ENCODE measurements around the gene UBE2B.

UBE2B gene

DNA sequence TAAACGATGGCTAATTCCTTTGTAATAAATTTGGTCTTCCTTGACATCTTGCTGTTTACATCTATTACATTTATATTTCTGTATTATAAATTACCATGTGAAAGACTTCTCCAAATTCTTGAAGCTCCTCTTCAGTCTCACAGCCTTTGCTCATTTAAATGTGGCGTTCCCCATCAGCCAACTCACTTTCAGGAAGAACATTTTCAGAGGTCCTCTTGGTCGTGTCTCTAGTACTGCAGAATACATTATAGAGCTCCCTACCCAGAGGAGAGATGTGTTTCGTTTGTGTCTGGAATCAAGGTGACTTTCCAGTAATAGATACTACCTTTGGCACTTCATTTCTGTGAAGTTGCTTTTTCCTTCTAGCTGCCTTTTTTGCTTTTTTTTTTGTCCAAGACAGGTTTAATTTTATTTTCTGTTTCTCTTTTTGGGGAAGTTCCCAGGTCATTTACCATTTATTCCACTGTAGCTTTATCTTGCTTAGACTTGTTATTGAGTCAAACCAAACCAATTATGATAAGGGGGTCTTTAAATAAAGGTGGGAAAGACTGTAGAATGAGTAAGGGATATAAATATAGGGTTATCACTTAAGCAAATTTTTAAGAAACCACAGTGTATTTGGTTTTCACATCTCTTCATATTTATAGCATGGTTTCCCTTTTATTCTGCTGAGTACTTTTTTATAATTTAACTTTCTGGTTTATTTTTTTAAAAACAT lies 12.8 kb downstream of the UBE2B start:
- Histone ChIP-seq H3K9me3 (replicated peaks in 1 of 2; ENCODE audit: control insufficient read depth in 2 of 2, insufficient read depth in 1 of 2, low read depth in 1 of 2, low read length in 2 of 2) (no peaks in the 10 kb centered on the region), H3K23ac (ENCODE audit: low read depth, low read length, poor library complexity) (no peak overlapping the region), H3K4me3 (ENCODE audit: low read length in 2 of 2) (no peak overlapping the region), H3K4me2 (ENCODE audit: insufficient read depth, low read length, poor library complexity, severe bottlenecking) (no peak overlapping the region), H2BK12ac (ENCODE audit: low read length) (no peak overlapping the region), H4K91ac (ENCODE audit: low read depth, low read length, poor library complexity) (no peak overlapping the region), H4K8ac (ENCODE audit: low read depth, low read length) (no peak overlapping the region), H2AK5ac (ENCODE audit: low read depth, low read length) (no peak overlapping the region), H3K4me1 (ENCODE audit: control insufficient read depth in 2 of 2, insufficient read depth in 1 of 2, low read depth in 1 of 2, low read length in 2 of 2) (no peaks in the 10 kb centered on the region), H3K4ac (ENCODE audit: low read length) (no peak overlapping the region), H2BK120ac (ENCODE audit: low read depth, low read length) (no peak overlapping the region), H3K36me3 (replicated peaks in 1 of 2; ENCODE audit: control insufficient read depth in 2 of 2, insufficient read depth in 2 of 2, low read length in 2 of 2) (peaks cover 23 to 92% of the 10 kb centered on the region in 2 donors), H3K27me3 (ENCODE audit: control insufficient read depth in 3 of 3, insufficient read depth in 3 of 3, low read depth in 1 of 3, low read length in 3 of 3) (no peaks in the 10 kb centered on the region), H2BK5ac (ENCODE audit: low read length) (no peak overlapping the region), H3K79me1 (ENCODE audit: low read depth, low read length) (no peaks in the 10 kb centered on the region), H3K14ac (ENCODE audit: low read length) (no peak overlapping the region), H2AFZ (ENCODE audit: low read length) (no peak overlapping the region), H3K18ac (ENCODE audit: low read length) (no peak overlapping the region), H3K9ac (ENCODE audit: low read depth, low read length, poor library complexity) (no peak overlapping the region), H2BK15ac (ENCODE audit: low read length) (no peak overlapping the region), H3K27ac (replicated peaks; ENCODE audit: low read length) (no peak overlapping the region)
- no CpG with 5 or more reads among the region's 4 CpGs for WGBS, 2 donors (ENCODE audit: extremely low coverage in 2 of 2, insufficient read length in 2 of 2, insufficient replicate concordance in 1 of 2)
- no peak for DNase-seq (ENCODE audit: low spot score)

DNA sequence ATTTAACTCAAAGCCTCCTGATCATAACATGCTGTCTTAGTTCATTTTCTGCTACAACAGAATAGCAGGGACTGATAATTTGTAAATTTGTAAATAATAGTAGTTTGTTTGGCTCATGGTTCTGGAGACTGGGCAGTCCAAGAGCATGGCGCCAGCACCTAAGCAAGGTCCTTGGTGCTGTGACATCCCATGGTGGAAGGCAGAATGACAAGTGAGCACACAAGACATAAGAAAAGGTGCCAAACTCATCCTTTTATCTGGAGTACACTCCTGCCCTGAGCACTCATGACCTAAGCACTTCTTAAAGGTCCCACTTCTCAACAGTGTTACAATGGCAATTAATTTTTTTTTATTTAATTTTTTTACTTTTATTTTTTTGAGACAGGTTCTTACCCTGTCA lies 16.1 kb downstream of the UBE2B start:
- Histone ChIP-seq H3K27ac (replicated peaks; ENCODE audit: low read length) (no peak overlapping the region), H2BK5ac (ENCODE audit: low read length) (no peak overlapping the region), H3K9ac (ENCODE audit: low read depth, low read length, poor library complexity) (no peak overlapping the region), H3K4me2 (ENCODE audit: insufficient read depth, low read length, poor library complexity, severe bottlenecking) (no peak overlapping the region), H3K4me1 (ENCODE audit: control insufficient read depth in 2 of 2, insufficient read depth in 1 of 2, low read depth in 1 of 2, low read length in 2 of 2) (no peaks in the 10 kb centered on the region), H3K79me1 (ENCODE audit: low read depth, low read length) (no peaks in the 10 kb centered on the region), H3K9me3 (replicated peaks in 1 of 2; ENCODE audit: control insufficient read depth in 2 of 2, insufficient read depth in 1 of 2, low read depth in 1 of 2, low read length in 2 of 2) (no peaks in the 10 kb centered on the region), H3K23ac (ENCODE audit: low read depth, low read length, poor library complexity) (no peak overlapping the region), H4K91ac (ENCODE audit: low read depth, low read length, poor library complexity) (no peak overlapping the region), H3K4me3 (ENCODE audit: low read length in 2 of 2) (no peak overlapping the region), H3K14ac (ENCODE audit: low read length) (no peak overlapping the region), H4K8ac (ENCODE audit: low read depth, low read length) (no peak overlapping the region), H3K4ac (ENCODE audit: low read length) (no peak overlapping the region), H2BK12ac (ENCODE audit: low read length) (no peak overlapping the region), H2BK120ac (ENCODE audit: low read depth, low read length) (no peak overlapping the region), H3K27me3 (ENCODE audit: control insufficient read depth in 3 of 3, insufficient read depth in 3 of 3, low read depth in 1 of 3, low read length in 3 of 3) (no peaks in the 10 kb centered on the region), H3K18ac (ENCODE audit: low read length) (no peak overlapping the region), H2BK15ac (ENCODE audit: low read length) (no peak overlapping the region), H2AK5ac (ENCODE audit: low read depth, low read length) (no peak overlapping the region), H3K36me3 (replicated peaks in 1 of 2; ENCODE audit: control insufficient read depth in 2 of 2, insufficient read depth in 2 of 2, low read length in 2 of 2) (peaks cover 17 to 94% of the 10 kb centered on the region in 2 donors), H2AFZ (ENCODE audit: low read length) (no peak overlapping the region)
- no peak for DNase-seq (ENCODE audit: low spot score)
- WGBS, 2 donors (ENCODE audit: extremely low coverage in 2 of 2, insufficient read length in 2 of 2, insufficient replicate concordance in 1 of 2), result no CpG with 5 or more reads among the region's 1 CpG

DNA sequence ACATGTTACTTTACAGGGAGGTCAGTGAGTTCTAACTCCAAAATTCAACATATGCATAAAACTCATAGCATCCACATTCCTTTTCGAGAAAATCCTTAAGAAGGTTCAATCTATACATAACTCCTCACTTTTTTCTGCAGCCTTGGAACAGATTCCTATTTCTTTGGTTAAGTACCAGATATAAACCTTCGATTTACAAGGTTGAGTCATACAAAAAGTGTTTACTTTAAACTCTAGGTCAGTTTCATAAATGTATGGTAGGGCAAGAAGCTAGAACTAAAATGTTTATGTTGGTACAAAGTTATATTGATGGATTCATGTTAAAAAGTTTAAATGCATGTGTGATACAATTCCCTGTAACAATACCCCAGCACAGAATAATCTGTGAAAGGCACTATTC lies 20.9 kb downstream of the UBE2B start:
- H3K9me3 ChIP-seq (replicated peaks in 1 of 2; ENCODE audit: control insufficient read depth in 2 of 2, insufficient read depth in 1 of 2, low read depth in 1 of 2, low read length in 2 of 2), result no peaks in the 10 kb centered on the region
- no peaks in the 10 kb centered on the region for H3K79me1 ChIP-seq (ENCODE audit: low read depth, low read length)
- no peak overlapping the region for H2AK5ac ChIP-seq (ENCODE audit: low read depth, low read length)
- no peak overlapping the region for H2BK5ac ChIP-seq (ENCODE audit: low read length)
- no peak overlapping the region for H3K4ac ChIP-seq (ENCODE audit: low read length)
- H3K4me1 ChIP-seq (ENCODE audit: control insufficient read depth in 2 of 2, insufficient read depth in 1 of 2, low read depth in 1 of 2, low read length in 2 of 2), result no peaks in the 10 kb centered on the region
- no peak overlapping the region for H3K18ac ChIP-seq (ENCODE audit: low read length)
- H3K23ac ChIP-seq (ENCODE audit: low read depth, low read length, poor library complexity), result no peak overlapping the region
- H2BK12ac ChIP-seq (ENCODE audit: low read length), result no peak overlapping the region
- peaks cover 17 to 95% of the 10 kb centered on the region in 2 donors for H3K36me3 ChIP-seq (replicated peaks in 1 of 2; ENCODE audit: control insufficient read depth in 2 of 2, insufficient read depth in 2 of 2, low read length in 2 of 2)
- H4K91ac ChIP-seq (ENCODE audit: low read depth, low read length, poor library complexity), result no peak overlapping the region
- DNase-seq (ENCODE audit: low spot score), result no peak
- WGBS, 2 donors (ENCODE audit: extremely low coverage in 2 of 2, insufficient read length in 2 of 2, insufficient replicate concordance in 1 of 2), result no CpG with 5 or more reads among the region's 2 CpGs
- no peak overlapping the region for H2BK15ac ChIP-seq (ENCODE audit: low read length)
- no peak overlapping the region for H2BK120ac ChIP-seq (ENCODE audit: low read depth, low read length)
- H3K14ac ChIP-seq (ENCODE audit: low read length), result no peak overlapping the region
- H3K27me3 ChIP-seq (ENCODE audit: control insufficient read depth in 3 of 3, insufficient read depth in 3 of 3, low read depth in 1 of 3, low read length in 3 of 3), result no peaks in the 10 kb centered on the region
- no peak overlapping the region for H3K4me2 ChIP-seq (ENCODE audit: insufficient read depth, low read length, poor library complexity, severe bottlenecking)
- no peak overlapping the region for H4K8ac ChIP-seq (ENCODE audit: low read depth, low read length)
- no peak overlapping the region for H3K27ac ChIP-seq (replicated peaks; ENCODE audit: low read length)
- no peak overlapping the region for H3K4me3 ChIP-seq (ENCODE audit: low read length in 2 of 2)
- no peak overlapping the region for H3K9ac ChIP-seq (ENCODE audit: low read depth, low read length, poor library complexity)
- no peak overlapping the region for H2AFZ ChIP-seq (ENCODE audit: low read length)

DNA sequence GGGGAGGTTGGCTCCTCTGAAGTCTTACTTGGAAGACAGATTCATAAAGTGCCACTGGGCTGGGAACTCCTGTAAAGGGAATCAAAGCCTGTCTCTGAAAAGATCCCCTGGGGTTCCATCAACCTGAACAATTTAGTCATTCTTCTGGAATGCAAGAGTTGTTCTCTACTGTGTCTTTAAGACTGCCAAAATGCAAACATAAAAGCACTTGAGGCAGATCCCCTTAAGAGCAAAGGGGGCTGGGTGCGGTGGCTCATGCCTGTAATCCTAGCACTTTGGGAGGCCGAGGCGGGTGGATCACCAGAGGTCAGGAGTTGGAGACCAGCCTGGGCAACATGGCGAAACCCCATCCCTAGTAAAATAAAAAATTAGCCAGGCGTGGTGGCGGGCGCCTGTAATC lies 23.6 kb downstream of the UBE2B start:
- Histone ChIP-seq H3K36me3 (replicated peaks in 1 of 2; ENCODE audit: control insufficient read depth in 2 of 2, insufficient read depth in 2 of 2, low read length in 2 of 2) (peaks cover 12 to 91% of the 10 kb centered on the region in 2 donors), H2BK12ac (ENCODE audit: low read length) (no peak overlapping the region), H3K4me2 (ENCODE audit: insufficient read depth, low read length, poor library complexity, severe bottlenecking) (no peak overlapping the region), H3K9ac (ENCODE audit: low read depth, low read length, poor library complexity) (no peak overlapping the region), H4K8ac (ENCODE audit: low read depth, low read length) (no peak overlapping the region), H3K27ac (replicated peaks; ENCODE audit: low read length) (no peak overlapping the region), H3K27me3 (ENCODE audit: control insufficient read depth in 3 of 3, insufficient read depth in 3 of 3, low read depth in 1 of 3, low read length in 3 of 3) (no peaks in the 10 kb centered on the region), H3K4me3 (ENCODE audit: low read length in 2 of 2) (no peak overlapping the region), H3K14ac (ENCODE audit: low read length) (no peak overlapping the region), H3K4ac (ENCODE audit: low read length) (no peak overlapping the region), H3K79me1 (ENCODE audit: low read depth, low read length) (no peaks in the 10 kb centered on the region), H2BK120ac (ENCODE audit: low read depth, low read length) (no peak overlapping the region), H3K18ac (ENCODE audit: low read length) (no peak overlapping the region), H4K91ac (ENCODE audit: low read depth, low read length, poor library complexity) (no peak overlapping the region), H2BK15ac (ENCODE audit: low read length) (no peak overlapping the region), H2AFZ (ENCODE audit: low read length) (no peak overlapping the region), H2BK5ac (ENCODE audit: low read length) (no peak overlapping the region), H2AK5ac (ENCODE audit: low read depth, low read length) (no peak overlapping the region), H3K9me3 (replicated peaks in 1 of 2; ENCODE audit: control insufficient read depth in 2 of 2, insufficient read depth in 1 of 2, low read depth in 1 of 2, low read length in 2 of 2) (no peaks in the 10 kb centered on the region), H3K4me1 (ENCODE audit: control insufficient read depth in 2 of 2, insufficient read depth in 1 of 2, low read depth in 1 of 2, low read length in 2 of 2) (no peaks in the 10 kb centered on the region), H3K23ac (ENCODE audit: low read depth, low read length, poor library complexity) (no peak overlapping the region)
- DNase-seq (ENCODE audit: low spot score), result no peak
- no CpG with 5 or more reads among the region's 7 CpGs for WGBS, 2 donors (ENCODE audit: extremely low coverage in 2 of 2, insufficient read length in 2 of 2, insufficient replicate concordance in 1 of 2)
